Endodermal cell (in vitro differentiated cells): ENCODE results near the gene TM4SF4. TPM values are rescaled to one million over a fixed set of nuclear protein-coding genes. Genes with fewer than 3 reads are reported as not detected.
"Not testable (repeated sequence)": the region's sequence is repeated elsewhere in the genome, so short reads cannot be mapped to it uniquely, and the experiment has no call there.

ENCODE experiments used
- DNase-seq: peaks from one replicate; pipeline ENCODE4 v3.0.0-alpha.2; 2017
- H3K27ac ChIP-seq: 2 replicates; pipeline ENCODE4 v1.5.1; 2013; ENCODE audit warnings: mild to moderate bottlenecking, low read depth, low read length, moderate library complexity
- H3K27me3 ChIP-seq: 2 replicates; pipeline ENCODE4 v1.6.1; 2013; ENCODE audit warnings: mild to moderate bottlenecking, low read length, moderate library complexity; ENCODE audit not compliant: insufficient read depth, control insufficient read depth, poor library complexity, severe bottlenecking
- H3K36me3 ChIP-seq: 2 replicates; pipeline ENCODE4 v1.7.0; 2013; ENCODE audit warnings: mild to moderate bottlenecking, low read length, moderate library complexity; ENCODE audit not compliant: control insufficient read depth, insufficient read depth
- H3K4me1 ChIP-seq: one replicate; pipeline ENCODE4 v1.7.0; 2013; ENCODE audit warnings: low read length; ENCODE audit not compliant: control insufficient read depth, insufficient read depth
- H3K4me3 ChIP-seq: 2 replicates; pipeline ENCODE4 v1.5.1; 2013; ENCODE audit warnings: mild to moderate bottlenecking, low read length, moderate library complexity
- H3K9ac ChIP-seq: 2 replicates; pipeline ENCODE4 v1.6.1; 2013; ENCODE audit warnings: mild to moderate bottlenecking, low read length, moderate library complexity; ENCODE audit not compliant: poor library complexity, severe bottlenecking; ENCODE audit errors: extremely low read depth
- H3K9me3 ChIP-seq: 2 replicates; pipeline ENCODE4 v1.6.1; 2013; ENCODE audit warnings: mild to moderate bottlenecking, low read length, moderate library complexity; ENCODE audit not compliant: control insufficient read depth
- H3K27ac Mint-ChIP-seq: 2 replicates; pipeline ENCODE4 v1.8.0; 2020; ENCODE audit warnings: mixed read lengths
- H3K27me3 Mint-ChIP-seq: 2 replicates; pipeline ENCODE4 v1.8.0; 2021; ENCODE audit warnings: mild to moderate bottlenecking, mixed read lengths; ENCODE audit not compliant: insufficient read depth
- H3K36me3 Mint-ChIP-seq: 2 replicates; pipeline ENCODE4 v1.8.0; 2020; ENCODE audit warnings: low read depth, mixed read lengths
- H3K4me1 Mint-ChIP-seq: 2 replicates; pipeline ENCODE4 v1.8.0; 2020; ENCODE audit warnings: mixed read lengths
- H3K4me3 Mint-ChIP-seq: 2 replicates; pipeline ENCODE4 v1.8.0; 2020; ENCODE audit warnings: mild to moderate bottlenecking, moderate library complexity, mixed read lengths
- H3K9me3 Mint-ChIP-seq: 2 replicates; pipeline ENCODE4 v1.8.0; 2020; ENCODE audit warnings: mild to moderate bottlenecking, mixed read lengths
- CTCF ChIP-seq: fragments of 200-600 bp; sonication (generic); conservative IDR thresholded peaks from 2 replicates; pipeline ENCODE4 v1.5.0; 2021; ENCODE audit warnings: antibody characterized with exemption, mild to moderate bottlenecking
- WGBS, 2 experiments: methylation state at CpG; one replicate each; pipeline versions ENCODE4 v1.1.5 to v1.1.7; 2013; ENCODE audit warnings: missing lambda C conversion rate in 2 of 2, mixed read lengths in 1 of 2; ENCODE audit not compliant: insufficient coverage in 1 of 2, insufficient read length in 1 of 2; 5-methylcytosine and 5-hydroxymethylcytosine counted together
- total RNA-seq, 2 donors: library from RNA; stranded (reverse); fragmentation: NEBNext Ultra II Directional in 1 of 2; extraction: Animal tissue kit (Norgen Biotek cat#: 25700) in 1 of 2; gene quantifications; 2 replicates in 1 of 2; 3 replicates in 1 of 2; pipeline ENCODE4 v1.2.1, GENCODE V29; 2021

Gene TM4SF4
- total RNA-seq, 2 donors from 2014 or later: not detected

GRCh38 chr3:149442851-149443544, 31.5 kb upstream of the TM4SF4 start:
- H3K4me3 Mint-ChIP-seq: no peak overlapping the region
- Histone ChIP-seq H3K27me3 (no peaks in the 10 kb centered on the region), H3K4me3 (no peak overlapping the region), H3K4me1 (no peaks in the 10 kb centered on the region), H3K27ac (no peak overlapping the region), H3K9ac (no peak overlapping the region), H3K9me3 (no peaks in the 10 kb centered on the region), H3K36me3 (no peaks in the 10 kb centered on the region)
- H3K27ac Mint-ChIP-seq: no peak overlapping the region
- no peak for TF ChIP-seq CTCF
- H3K27me3 Mint-ChIP-seq: no peaks in the 10 kb centered on the region
- no peaks in the 10 kb centered on the region for H3K36me3 Mint-ChIP-seq
- no peaks in the 10 kb centered on the region for H3K4me1 Mint-ChIP-seq
- DNase-seq: no peak
- peaks cover 6% of the 10 kb centered on the region for H3K9me3 Mint-ChIP-seq
- 90 to 100% methylated on average over 2 to 4 of the region's 4 CpGs for WGBS, 2 experiments

GRCh38 chr3:149443545-149443912, 31.0 kb upstream of the TM4SF4 start:
- Histone ChIP-seq H3K9me3 (no peaks in the 10 kb centered on the region), H3K36me3 (no peaks in the 10 kb centered on the region), H3K27ac (no peak overlapping the region), H3K4me1 (no peaks in the 10 kb centered on the region), H3K4me3 (no peak overlapping the region), H3K9ac (no peak overlapping the region), H3K27me3 (no peaks in the 10 kb centered on the region)
- no peak for DNase-seq
- H3K36me3 Mint-ChIP-seq: no peaks in the 10 kb centered on the region
- WGBS, 2 experiments: 88% methylated on average over 2 of the region's 2 CpGs; no CpG with 5 or more reads in 1 of the 2 experiments
- TF ChIP-seq CTCF: no peak
- no peaks in the 10 kb centered on the region for H3K4me1 Mint-ChIP-seq
- peaks cover 6% of the 10 kb centered on the region for H3K9me3 Mint-ChIP-seq
- H3K4me3 Mint-ChIP-seq: no peak overlapping the region
- H3K27me3 Mint-ChIP-seq: no peaks in the 10 kb centered on the region
- H3K27ac Mint-ChIP-seq: no peak overlapping the region

- H3K9me3 Mint-ChIP-seq, H3K36me3 ChIP-seq, H3K4me1 ChIP-seq, H3K9ac ChIP-seq, DNase-seq, H3K4me3 ChIP-seq, H3K36me3 Mint-ChIP-seq, H3K9me3 ChIP-seq, H3K27ac Mint-ChIP-seq, H3K27me3 ChIP-seq, H3K27ac ChIP-seq, H3K4me3 Mint-ChIP-seq, H3K4me1 Mint-ChIP-seq, H3K27me3 Mint-ChIP-seq: not testable (repeated sequence)
- 87 to 95% methylated on average over 4 to 26 of the region's 26 CpGs for WGBS, 2 experiments
Measured at GRCh38 chr3:149444867-149445266, 29.6 kb upstream of the TM4SF4 start.
